Hepatocyte (in vitro differentiated cells): ENCODE data around the gene FAM8A1.

Source experiments
- CTCF ChIP-seq: fragments of 200-600 bp; sonication (generic); IDR thresholded peaks from 2 replicates; pipeline ENCODE4 v1.5.1; 2016; ENCODE audit warnings: antibody characterized with exemption, mild to moderate bottlenecking; ENCODE audit not compliant: poor library complexity
- EZH2phosphoT487 ChIP-seq: fragments of 200-600 bp; sonication (generic); IDR thresholded peaks from one replicate; pipeline ENCODE4 v1.6.1; 2018; ENCODE audit warnings: antibody characterized with exemption, mild to moderate bottlenecking, low read depth, moderate library complexity; ENCODE audit not compliant: unreplicated experiment, severe bottlenecking

GRCh38 chr6:17580518-17581048 is 19.5 kb upstream of the FAM8A1 start:
- TF ChIP-seq CTCF (no peak), EZH2phosphoT487 (no peak)
